Progenitor cell of endocrine pancreas (in vitro differentiated cells): ENCODE data around the gene BACE2. TPM values are rescaled to one million over a fixed set of nuclear protein-coding genes. Genes with fewer than 3 reads are reported as not detected.
"Not testable (repeated sequence)": the region's sequence is repeated elsewhere in the genome, so short reads cannot be mapped to it uniquely, and the experiment has no call there.

Experiments
- DNase-seq: peaks from one replicate; pipeline ENCODE4 v3.0.0; 2021; ENCODE audit warnings: low spot score; ENCODE audit not compliant: unreplicated experiment
- H3K27ac Mint-ChIP-seq: 2 replicates; pipeline ENCODE4 v1.8.0; 2021; ENCODE audit warnings: mild to moderate bottlenecking, moderate library complexity, mixed read lengths
- H3K27me3 Mint-ChIP-seq: 2 replicates; pipeline ENCODE4 v1.8.0; 2021; ENCODE audit warnings: mixed read lengths
- H3K36me3 Mint-ChIP-seq: 2 replicates; pipeline ENCODE4 v1.8.0; 2022; ENCODE audit warnings: mixed read lengths; ENCODE audit not compliant: insufficient read depth
- H3K4me1 Mint-ChIP-seq: 2 replicates; pipeline ENCODE4 v1.8.0; 2021; ENCODE audit warnings: low read depth, mixed read lengths
- H3K4me3 Mint-ChIP-seq: 2 replicates; pipeline ENCODE4 v1.8.0; 2021; ENCODE audit warnings: low read depth, mild to moderate bottlenecking, moderate library complexity, mixed read lengths
- H3K9me3 Mint-ChIP-seq: 2 replicates; pipeline ENCODE4 v1.8.0; 2021; ENCODE audit warnings: low read depth, mixed read lengths
- total RNA-seq: library from RNA; stranded (reverse); gene quantifications from 2 replicates; pipeline ENCODE4 v1.2.1, GENCODE V29; 2021
- TF ChIP-seq, protein P1 (sequence below): fragments of 200-600 bp; sonication (generic); IDR thresholded peaks from one replicate; pipeline ENCODE4 v1.5.0; 2021; ENCODE audit warnings: antibody characterized with exemption, mild to moderate bottlenecking; ENCODE audit not compliant: unreplicated experiment

Gene BACE2
- total RNA-seq, 1 donor from 2014 or later: 13.4 TPM

DNA sequence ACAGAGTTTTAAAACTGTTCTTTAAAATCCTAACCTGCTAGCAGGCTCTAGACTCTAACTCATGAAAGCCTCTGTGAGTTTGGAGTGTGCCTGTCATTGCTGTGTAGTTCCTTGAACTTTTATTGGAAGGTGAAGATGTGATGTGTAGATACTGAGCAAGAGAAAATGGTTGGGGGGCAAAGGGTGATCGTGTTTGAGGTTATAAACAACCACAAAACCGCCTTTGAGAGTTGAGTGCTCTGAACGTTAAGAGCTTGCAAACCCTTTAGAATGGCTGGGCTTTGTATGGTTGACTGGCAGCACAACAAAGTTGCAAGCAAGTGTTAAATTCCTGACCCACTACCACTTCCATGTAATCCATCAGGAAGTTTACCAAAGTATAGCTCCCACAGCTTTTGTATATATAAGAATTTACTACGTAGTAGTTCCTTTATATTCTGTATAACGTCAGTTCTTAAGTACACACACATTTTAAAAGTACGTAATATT is 19.6 kb downstream of the BACE2 start:
- H3K4me3 Mint-ChIP-seq: no peak overlapping the region
- TF ChIP-seq, protein P1, sequence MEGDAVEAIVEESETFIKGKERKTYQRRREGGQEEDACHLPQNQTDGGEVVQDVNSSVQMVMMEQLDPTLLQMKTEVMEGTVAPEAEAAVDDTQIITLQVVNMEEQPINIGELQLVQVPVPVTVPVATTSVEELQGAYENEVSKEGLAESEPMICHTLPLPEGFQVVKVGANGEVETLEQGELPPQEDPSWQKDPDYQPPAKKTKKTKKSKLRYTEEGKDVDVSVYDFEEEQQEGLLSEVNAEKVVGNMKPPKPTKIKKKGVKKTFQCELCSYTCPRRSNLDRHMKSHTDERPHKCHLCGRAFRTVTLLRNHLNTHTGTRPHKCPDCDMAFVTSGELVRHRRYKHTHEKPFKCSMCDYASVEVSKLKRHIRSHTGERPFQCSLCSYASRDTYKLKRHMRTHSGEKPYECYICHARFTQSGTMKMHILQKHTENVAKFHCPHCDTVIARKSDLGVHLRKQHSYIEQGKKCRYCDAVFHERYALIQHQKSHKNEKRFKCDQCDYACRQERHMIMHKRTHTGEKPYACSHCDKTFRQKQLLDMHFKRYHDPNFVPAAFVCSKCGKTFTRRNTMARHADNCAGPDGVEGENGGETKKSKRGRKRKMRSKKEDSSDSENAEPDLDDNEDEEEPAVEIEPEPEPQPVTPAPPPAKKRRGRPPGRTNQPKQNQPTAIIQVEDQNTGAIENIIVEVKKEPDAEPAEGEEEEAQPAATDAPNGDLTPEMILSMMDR: no peak
- no peaks in the 10 kb centered on the region for H3K27me3 Mint-ChIP-seq
- peaks cover 8% of the 10 kb centered on the region for H3K36me3 Mint-ChIP-seq
- DNase-seq: no peak
- peaks cover 13% of the 10 kb centered on the region for H3K9me3 Mint-ChIP-seq
- H3K4me1 Mint-ChIP-seq: no peaks in the 10 kb centered on the region
- H3K27ac Mint-ChIP-seq: no peak overlapping the region

DNA sequence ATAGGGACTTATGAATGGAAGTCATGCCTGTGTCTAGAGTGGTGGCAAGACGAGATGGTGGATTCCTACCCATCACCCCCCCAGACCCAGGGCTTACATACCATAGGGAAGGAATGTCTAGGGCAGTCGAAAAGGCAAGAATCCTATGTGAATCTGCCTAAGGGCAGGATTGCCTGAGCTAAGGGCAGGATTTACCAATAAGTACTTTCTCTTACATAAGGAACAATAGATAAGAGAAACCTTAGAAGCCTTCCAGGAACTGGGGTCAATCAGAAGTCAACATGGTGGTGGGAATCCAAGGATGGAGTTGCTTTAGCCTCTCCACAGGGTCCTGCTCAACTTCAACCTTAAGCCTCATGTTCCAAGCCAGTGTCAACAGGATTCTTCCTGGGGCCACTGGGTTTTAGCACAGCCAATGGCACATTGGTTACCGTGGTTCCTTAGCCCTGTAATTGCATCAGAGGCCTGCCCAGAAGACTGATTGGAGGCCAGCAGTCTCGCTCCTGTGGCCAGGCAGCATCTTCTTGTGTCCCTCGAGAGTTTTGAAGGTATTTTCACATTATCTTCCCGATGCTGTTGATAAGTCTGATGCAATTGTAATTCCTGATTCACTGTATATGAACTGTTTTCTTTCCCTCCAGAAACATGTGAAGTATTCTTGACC is 20.7 kb downstream of the BACE2 start:
- no peaks in the 10 kb centered on the region for H3K4me1 Mint-ChIP-seq
- H3K9me3 Mint-ChIP-seq: peaks cover 13% of the 10 kb centered on the region
- H3K27me3 Mint-ChIP-seq: no peaks in the 10 kb centered on the region
- H3K4me3 Mint-ChIP-seq: no peak overlapping the region
- no peak overlapping the region for H3K27ac Mint-ChIP-seq
- peaks cover 8% of the 10 kb centered on the region for H3K36me3 Mint-ChIP-seq
- TF ChIP-seq, protein P1: no peak
- DNase-seq: no peak

DNA sequence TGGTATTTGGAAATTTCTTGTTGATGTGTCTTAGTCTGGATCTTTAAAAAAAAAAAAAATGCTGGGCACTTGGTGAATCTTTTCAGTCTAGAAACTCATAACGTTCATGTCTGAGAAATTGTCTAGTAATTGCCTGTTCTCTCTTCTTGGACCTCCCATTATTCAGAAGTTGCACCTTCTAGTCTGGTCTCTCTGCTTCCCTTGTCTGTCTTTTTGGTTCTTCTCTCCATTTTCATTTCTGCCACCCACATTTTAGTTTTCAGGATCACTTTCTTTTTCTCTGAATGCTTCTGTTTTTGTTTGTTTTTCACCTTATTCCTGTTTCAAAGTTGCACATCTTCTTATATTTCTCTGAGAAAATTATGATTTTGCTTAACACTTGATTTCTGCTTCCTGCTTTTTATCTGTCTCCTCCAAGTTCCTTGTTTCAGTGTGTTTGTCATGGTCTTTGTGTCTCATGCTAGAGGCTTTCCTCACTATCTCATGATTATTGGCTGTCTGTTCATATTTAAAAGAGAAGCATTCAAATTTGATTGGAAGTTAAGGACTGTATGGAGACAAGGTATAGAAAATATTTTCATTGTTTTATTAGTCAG is 21.3 kb downstream of the BACE2 start:
- TF ChIP-seq, protein P1: no peak
- Mint-ChIP-seq H3K4me3 (no peak overlapping the region), H3K36me3 (peaks cover 8% of the 10 kb centered on the region)

DNA sequence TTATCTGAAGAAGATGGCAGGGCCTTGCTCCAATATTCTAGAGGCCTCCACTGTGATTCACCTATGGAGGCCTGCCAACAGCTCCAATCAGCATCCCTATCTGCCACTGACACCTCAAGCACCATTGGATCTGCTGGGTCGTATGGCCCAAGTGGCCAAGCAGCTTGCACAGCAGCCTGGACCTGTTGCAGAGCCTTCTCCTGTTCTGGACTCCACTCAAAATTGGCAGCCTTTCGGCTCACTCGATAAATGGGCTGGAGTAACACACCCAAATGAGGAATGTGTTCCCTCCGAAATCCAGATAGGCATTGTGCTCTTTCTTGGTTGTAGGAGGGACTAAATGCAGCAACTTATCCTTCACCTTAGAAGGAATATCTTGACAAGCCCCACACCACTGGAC is 24.6 kb downstream of the BACE2 start:
- not testable (repeated sequence) for H3K27ac Mint-ChIP-seq, H3K4me3 Mint-ChIP-seq, H3K4me1 Mint-ChIP-seq, H3K27me3 Mint-ChIP-seq, DNase-seq, H3K36me3 Mint-ChIP-seq, H3K9me3 Mint-ChIP-seq

More for the DNA sequence above, 21.3 kb downstream of the BACE2 start:
- DNase-seq: no peak
- Mint-ChIP-seq H3K27me3 (no peaks in the 10 kb centered on the region), H3K4me1 (no peaks in the 10 kb centered on the region), H3K9me3 (peaks cover 13% of the 10 kb centered on the region), H3K27ac (no peak overlapping the region)

DNA sequence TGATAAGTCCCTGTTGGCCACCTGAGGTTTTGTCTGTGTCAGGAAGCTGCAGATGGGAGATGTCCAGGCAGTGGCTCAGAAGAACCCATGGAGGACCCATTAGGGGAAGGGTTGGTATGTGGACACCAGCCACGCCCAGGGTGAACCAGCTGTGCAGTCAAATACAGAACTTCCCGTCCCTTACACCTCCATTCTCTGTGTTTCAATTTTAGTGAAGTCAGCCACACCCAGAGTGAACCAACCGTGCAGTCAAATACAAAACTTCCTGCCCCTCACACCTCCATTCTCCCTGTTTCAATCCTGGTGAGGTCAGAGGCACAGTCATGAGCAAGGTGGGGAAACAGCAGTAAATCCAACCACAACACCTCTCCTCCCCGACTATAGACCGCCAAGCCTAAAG is 27.4 kb downstream of the BACE2 start:
- no peak overlapping the region for H3K27ac Mint-ChIP-seq
- TF ChIP-seq, protein P1: no peak
- H3K36me3 Mint-ChIP-seq: peaks cover 1% of the 10 kb centered on the region
- H3K27me3 Mint-ChIP-seq: no peaks in the 10 kb centered on the region
- H3K4me1 Mint-ChIP-seq: no peaks in the 10 kb centered on the region
- no peak overlapping the region for H3K4me3 Mint-ChIP-seq
- H3K9me3 Mint-ChIP-seq: peaks cover 3% of the 10 kb centered on the region
- DNase-seq: no peak

DNA sequence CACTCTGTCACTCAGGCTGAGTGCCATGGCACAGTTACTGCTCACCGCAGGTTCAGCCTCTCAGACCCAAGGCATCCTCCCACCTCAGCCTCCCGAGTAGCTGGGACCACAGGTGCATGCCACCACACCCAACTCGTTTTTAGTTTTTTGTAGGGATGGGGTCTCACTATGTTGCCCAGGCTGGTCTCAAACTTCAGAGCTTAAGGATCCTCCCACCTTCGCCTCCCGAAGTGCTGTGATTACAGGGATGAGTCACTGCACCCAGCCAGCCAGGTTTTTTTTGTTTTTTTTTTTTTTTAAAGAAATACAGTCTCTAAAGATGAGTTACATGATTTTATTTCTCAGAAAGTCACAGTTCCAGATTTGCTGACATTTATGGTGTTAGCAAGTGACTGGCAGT is 29.0 kb downstream of the BACE2 start:
- no peak overlapping the region for H3K27ac Mint-ChIP-seq
- TF ChIP-seq, protein P1: no peak
- DNase-seq: no peak
- H3K9me3 Mint-ChIP-seq: no peaks in the 10 kb centered on the region
- no peaks in the 10 kb centered on the region for H3K27me3 Mint-ChIP-seq
- no peak overlapping the region for H3K4me3 Mint-ChIP-seq
- peaks cover 11% of the 10 kb centered on the region for H3K4me1 Mint-ChIP-seq
- no peaks in the 10 kb centered on the region for H3K36me3 Mint-ChIP-seq
